Lower leg skin (tissue), 3 donors: ENCODE measurements around the gene SORCS2.

Experiments
- CTCF ChIP-seq, 3 donors: fragments of 450-650 bp; IDR thresholded peaks; one replicate each; pipeline ENCODE4 v1.5.1; 2016; ENCODE audit warnings: antibody characterized with exemption in 3 of 3, mild to moderate bottlenecking in 3 of 3, moderate library complexity in 2 of 3
- POLR2A ChIP-seq, 2 donors: fragments of 450-650 bp; IDR thresholded peaks; one replicate each; pipeline ENCODE4 v1.6.1; 2016 to 2017; ENCODE audit warnings: antibody characterized with exemption in 2 of 2, mild to moderate bottlenecking in 1 of 2, moderate library complexity in 1 of 2

- TF ChIP-seq CTCF (IDR thresholded peaks at IDR 0.05) (no peak), POLR2A (IDR thresholded peaks at IDR 0.05) (no peak)
Measured at GRCh38 chr4:7237873-7238272, 45.5 kb downstream of the SORCS2 start.
